ENCODE data around the gene LMF1. TPM values are rescaled to one million over a fixed set of nuclear protein-coding genes. Genes with fewer than 3 reads are reported as not detected.
A peak's percentile ranks its signal among the peaks of the same experiment; 100 is the strongest.

LMF1 gene
- total and polyA plus RNA-seq, 2 of the 4 experiments (the other 2 are of a cell fraction): 7.7 to 13.1 TPM

GRCh38 chr16:831571-832413 lies 139.0 kb downstream of the LMF1 start:
- no peaks in the 10 kb centered on the region for H4K20me1 ChIP-seq (ENCODE audit: insufficient read depth, low read length)
- CTCF ChIA-PET: no interaction called here
- H3K9ac ChIP-seq (ENCODE audit: low read depth, low read length): no peak overlapping the region
- no peak overlapping the region for H3K4ac ChIP-seq (ENCODE audit: low read depth, low read length)
- H3K79me1 ChIP-seq (ENCODE audit: low read depth in 1 of 2, low read length in 2 of 2): no peaks in the 10 kb centered on the region
- no peak overlapping the region for H2AK9ac ChIP-seq (replicated peaks; ENCODE audit: low read depth, low read length, poor library complexity)
- intact Hi-C loops (cut with micrococcal nuclease) (no loop called here), dilution Hi-C loops (cut with HindIII; ENCODE audit: low sequenced_read_pairs, unreplicated experiment) (no loop called here), in situ Hi-C loops (cut with MboI; ENCODE audit: low sequenced_read_pairs) (no loop called here)
- no peak overlapping the region for H3K4me2 ChIP-seq (ENCODE audit: low read depth, low read length)
- 64% methylated on average over 18 of the region's 27 CpGs; no CpG with 5 or more reads in 1 of the 2 experiments for WGBS, 2 experiments (ENCODE audit: extremely low coverage in 2 of 2, insufficient read length in 1 of 2)
- H3K4me1 ChIP-seq (ENCODE audit: control insufficient read depth, insufficient read depth, low read length): no peaks in the 10 kb centered on the region
- no peaks in the 10 kb centered on the region for H3K36me3 ChIP-seq (ENCODE audit: control insufficient read depth, insufficient read depth, low read length)
- no TSS peak for BruUV-seq (replicated peaks)
- no peaks in the 10 kb centered on the region for H3K9me1 ChIP-seq (ENCODE audit: insufficient read depth, low read length)
- TF ChIP-seq NFE2L2 (IDR thresholded peaks at IDR 0.05; ENCODE audit: low read depth, low read length): no peak
- TF ChIP-seq RAD21 (IDR thresholded peaks at IDR 0.05; ENCODE audit: low read length): no peak
- TF ChIP-seq FOS (IDR thresholded peaks at IDR 0.05; ENCODE audit: low read depth, low read length): no peak
- no peak for TF ChIP-seq POLR2A (IDR thresholded peaks at IDR 0.05; ENCODE audit: low read depth, low read length)
- no peak for TF ChIP-seq USF2 (IDR thresholded peaks at IDR 0.05; ENCODE audit: low read depth, low read length)
- no peak for TF ChIP-seq SMC3 (IDR thresholded peaks at IDR 0.05; ENCODE audit: low read depth, low read length)
- TF ChIP-seq MAZ (IDR thresholded peaks at IDR 0.05; ENCODE audit: borderline replicate concordance, low read depth, low read length): no peak
- H2BK20ac ChIP-seq (ENCODE audit: low read depth, low read length): no peak overlapping the region
- peak overlapping the region; percentile 33 for H2AFZ ChIP-seq (replicated peaks; ENCODE audit: low read length, poor library complexity)
- H3K23ac ChIP-seq (ENCODE audit: low read depth, low read length): no peak overlapping the region
- no peak overlapping the region for H4K8ac ChIP-seq (ENCODE audit: low read depth in 2 of 2, low read length in 2 of 2)
- ATAC-seq (ENCODE audit: low read depth) (no peak), DNase-seq (no peak)
- H2AK5ac ChIP-seq (ENCODE audit: low read depth, low read length): no peak overlapping the region
- H3K56ac ChIP-seq (ENCODE audit: extremely low read depth, insufficient read depth, low read length): no peak overlapping the region
- H3K18ac ChIP-seq (ENCODE audit: low read depth, low read length): no peak overlapping the region
- no peak overlapping the region for H2BK120ac ChIP-seq (ENCODE audit: low read depth, low read length)
- H2BK15ac ChIP-seq (ENCODE audit: low read depth, low read length): no peak overlapping the region
- H3K14ac ChIP-seq (replicated peaks; ENCODE audit: low read depth, low read length): no peak overlapping the region
- no peak overlapping the region for H3K27ac ChIP-seq (ENCODE audit: insufficient read depth, low read length)
- H3K9me3 ChIP-seq (ENCODE audit: control insufficient read depth, insufficient read depth, low read length): peaks cover 19% of the 10 kb centered on the region
- no peak overlapping the region for H3K4me3 ChIP-seq (ENCODE audit: insufficient read depth, low read depth, low read length)
- H4K5ac ChIP-seq (ENCODE audit: low read depth, low read length): no peak overlapping the region
- no peak overlapping the region for H2BK5ac ChIP-seq (ENCODE audit: low read depth, low read length, poor library complexity, severe bottlenecking)
- POLR2A ChIA-PET (ENCODE audit: unreplicated experiment): no interaction called here
- no peak overlapping the region for H4K91ac ChIP-seq (ENCODE audit: insufficient read depth, low read depth, low read length)
- H3K27me3 ChIP-seq (ENCODE audit: control insufficient read depth, insufficient read depth, low read length): peaks cover 5% of the 10 kb centered on the region; the same call in 1 of the 2 replicates
